ENCODE data around the gene TRABD2A.

DNA sequence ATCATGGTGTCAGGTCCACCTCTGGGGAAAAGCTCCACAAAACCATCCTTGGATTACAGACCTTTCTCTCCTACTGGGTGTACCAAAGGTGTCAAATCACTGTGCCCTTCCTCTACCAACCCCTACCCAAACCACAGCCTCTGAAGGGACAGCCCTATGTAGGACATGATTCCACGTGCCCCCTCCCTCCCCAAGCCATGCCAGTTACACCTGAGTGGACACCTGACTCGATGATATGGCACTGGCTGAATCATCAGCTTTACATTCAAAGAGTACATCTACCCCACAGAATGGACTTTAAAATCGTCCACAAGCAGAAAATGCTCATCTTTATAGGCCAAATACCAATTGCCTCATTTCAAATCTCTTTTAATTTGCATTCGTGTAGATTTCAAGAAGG is 26.0 kb downstream of the TRABD2A start:
- no peak for TF ChIP-seq CTCF (IDR thresholded peaks at IDR 0.05)
- TF ChIP-seq EP300 (IDR thresholded peaks at IDR 0.05): no peak
- no peak for TF ChIP-seq POLR2AphosphoS5 (IDR thresholded peaks at IDR 0.05)

All from sigmoid colon (tissue), 4 donors.